ENCODE measurements around the gene SUMF1.

SUMF1 gene

DNA sequence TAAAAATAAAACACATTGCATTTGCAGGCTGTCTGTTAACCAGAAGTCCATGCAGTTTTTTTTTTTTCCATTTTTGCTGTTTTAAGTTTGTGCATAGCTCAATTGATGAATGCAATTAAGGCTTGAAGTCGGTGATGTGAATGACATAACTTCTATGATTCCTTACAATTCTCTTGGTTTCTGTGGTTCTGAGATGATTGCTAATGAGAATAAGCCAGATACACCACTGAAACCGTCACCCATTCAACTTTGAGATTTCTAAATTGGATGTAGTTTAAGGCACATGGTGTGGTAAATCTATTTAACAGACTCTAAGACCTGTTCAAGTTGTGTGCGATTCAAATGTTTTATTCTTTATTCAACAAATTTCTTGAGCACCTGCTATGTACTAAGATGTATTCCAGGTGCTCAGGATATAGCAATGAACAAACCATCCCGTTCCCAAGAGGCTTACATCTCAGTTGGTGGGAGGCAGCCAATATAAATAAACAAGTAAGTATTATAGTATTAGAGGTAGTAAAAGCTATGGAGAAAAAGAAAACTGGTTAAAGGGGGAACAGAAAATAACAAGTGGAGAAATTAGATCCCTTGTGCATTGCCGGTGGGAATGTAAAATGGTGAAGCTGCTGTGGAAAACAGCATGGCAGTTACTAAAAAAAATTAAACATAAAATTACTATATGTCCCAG is 30.1 kb upstream of the SUMF1 start:
- no peak for DNase-seq

DNA sequence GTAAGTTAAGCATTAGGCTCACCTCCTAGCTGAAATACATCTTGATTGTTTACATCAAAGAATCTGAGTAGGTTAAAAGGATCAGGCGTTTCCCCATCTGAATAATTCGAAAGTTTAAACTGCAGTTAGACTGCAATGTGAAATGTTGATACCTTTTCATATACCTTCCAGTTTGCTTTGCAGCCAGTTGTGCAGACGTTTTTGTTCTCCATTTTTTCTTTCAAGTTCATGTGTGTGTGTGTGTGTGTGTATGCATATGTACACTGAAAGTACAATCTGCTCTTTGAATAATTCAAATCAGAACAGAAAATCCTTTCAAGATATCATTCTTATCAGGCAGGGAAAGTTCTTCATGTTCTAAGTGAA is 29.0 kb upstream of the SUMF1 start:
- no peak for DNase-seq

DNA sequence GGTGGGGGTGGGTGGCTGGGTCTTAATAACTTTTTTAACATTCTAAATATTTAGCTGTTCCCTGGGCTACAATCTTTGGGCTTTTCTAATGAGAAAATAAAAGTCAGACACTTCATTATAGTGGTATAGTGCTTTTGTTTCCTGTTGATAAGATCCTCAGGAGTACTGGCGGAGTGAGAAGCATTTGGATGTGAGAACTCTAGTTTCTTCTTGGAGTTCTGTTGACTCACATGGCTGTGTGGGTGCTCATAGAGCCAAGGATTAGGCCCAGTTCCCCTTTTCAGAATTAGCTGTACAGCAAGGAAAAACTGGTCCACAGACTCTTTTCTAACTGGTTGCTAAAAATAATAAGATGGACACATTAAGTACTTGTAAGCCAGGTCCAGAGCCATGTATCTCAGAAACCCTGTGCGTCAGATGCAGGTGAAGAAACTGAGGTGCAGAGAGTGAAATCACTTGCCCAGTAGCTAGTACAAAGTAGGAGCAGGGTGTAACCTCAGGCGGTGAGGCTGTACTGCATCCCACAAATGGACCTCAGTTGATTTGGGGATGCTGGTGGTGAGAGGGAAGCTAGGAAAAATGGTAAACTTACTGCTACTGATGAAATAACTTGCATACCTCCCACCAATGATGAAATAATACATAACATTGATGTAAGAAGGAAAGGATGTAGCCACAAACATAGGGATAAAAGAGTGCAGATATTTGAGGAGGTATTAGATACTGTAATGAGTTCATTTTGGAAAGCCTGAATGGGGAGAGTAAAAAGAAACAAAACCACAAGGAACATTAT is 28.4 kb upstream of the SUMF1 start:
- no peak for DNase-seq

DNA sequence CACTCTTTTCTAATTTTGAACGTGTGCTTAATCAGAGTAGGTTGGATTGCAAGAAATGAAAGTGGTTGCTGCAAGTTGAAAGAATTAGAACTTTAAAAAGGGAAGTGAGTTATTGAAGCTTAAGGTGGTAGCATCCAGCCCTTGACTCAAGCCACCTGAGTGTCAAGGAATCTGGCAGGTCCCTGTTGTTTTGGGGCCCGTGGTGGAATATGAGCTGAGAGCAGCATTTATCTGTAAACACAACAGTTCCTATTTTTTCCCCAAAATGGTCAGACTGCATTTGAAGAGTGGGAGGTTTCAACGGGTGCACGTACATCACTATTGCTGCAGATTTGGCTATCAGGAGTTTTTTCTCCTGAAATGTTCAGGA is 27.8 kb upstream of the SUMF1 start:
- no peak for DNase-seq

DNA sequence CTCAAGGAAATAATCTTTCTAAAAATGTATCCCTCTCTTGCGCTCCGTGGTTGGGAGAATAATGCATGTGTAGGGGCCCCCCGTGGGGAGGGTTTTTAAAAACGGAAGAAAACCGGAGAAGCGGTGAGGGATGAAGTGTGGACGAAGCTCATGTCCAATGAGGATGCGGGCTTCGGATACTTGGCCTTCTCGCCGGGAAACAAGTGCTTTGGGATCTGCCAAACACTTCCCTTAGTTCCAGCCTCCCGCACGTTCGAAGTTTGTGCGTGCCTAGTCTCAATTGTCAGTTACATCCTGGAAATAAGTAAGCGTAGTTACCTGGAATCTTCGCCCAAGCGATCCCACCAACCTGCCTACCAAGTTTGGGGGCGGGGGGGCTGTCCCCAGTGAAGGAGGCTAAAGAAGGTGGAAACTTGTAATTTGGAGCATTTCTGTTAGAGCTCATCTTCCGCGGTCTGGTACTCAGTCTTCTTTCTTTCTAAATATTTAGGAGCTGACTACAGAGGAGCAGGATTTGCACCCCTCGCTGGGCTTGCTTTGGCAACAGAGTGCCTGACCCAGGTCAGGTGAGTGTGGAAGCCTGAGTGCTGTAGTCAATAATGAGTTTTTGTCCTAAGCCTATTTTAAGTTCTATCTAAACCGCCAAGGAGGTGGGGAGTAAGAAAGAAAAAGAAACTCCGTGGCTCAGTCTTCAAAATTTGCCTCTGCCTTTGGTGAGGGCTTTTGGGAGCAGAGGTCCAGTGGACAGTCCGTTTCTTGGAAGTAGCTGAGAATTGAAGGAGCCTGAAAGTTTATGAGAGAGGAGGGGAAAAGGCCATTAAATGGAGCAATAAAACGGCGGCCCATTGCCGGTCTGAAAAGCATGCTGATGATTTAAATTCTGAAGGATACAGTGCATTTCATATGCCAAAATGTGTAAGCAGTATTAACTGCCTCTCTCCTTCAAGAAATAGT is 27.1 kb upstream of the SUMF1 start:
- DNase-seq, result no peak

DNA sequence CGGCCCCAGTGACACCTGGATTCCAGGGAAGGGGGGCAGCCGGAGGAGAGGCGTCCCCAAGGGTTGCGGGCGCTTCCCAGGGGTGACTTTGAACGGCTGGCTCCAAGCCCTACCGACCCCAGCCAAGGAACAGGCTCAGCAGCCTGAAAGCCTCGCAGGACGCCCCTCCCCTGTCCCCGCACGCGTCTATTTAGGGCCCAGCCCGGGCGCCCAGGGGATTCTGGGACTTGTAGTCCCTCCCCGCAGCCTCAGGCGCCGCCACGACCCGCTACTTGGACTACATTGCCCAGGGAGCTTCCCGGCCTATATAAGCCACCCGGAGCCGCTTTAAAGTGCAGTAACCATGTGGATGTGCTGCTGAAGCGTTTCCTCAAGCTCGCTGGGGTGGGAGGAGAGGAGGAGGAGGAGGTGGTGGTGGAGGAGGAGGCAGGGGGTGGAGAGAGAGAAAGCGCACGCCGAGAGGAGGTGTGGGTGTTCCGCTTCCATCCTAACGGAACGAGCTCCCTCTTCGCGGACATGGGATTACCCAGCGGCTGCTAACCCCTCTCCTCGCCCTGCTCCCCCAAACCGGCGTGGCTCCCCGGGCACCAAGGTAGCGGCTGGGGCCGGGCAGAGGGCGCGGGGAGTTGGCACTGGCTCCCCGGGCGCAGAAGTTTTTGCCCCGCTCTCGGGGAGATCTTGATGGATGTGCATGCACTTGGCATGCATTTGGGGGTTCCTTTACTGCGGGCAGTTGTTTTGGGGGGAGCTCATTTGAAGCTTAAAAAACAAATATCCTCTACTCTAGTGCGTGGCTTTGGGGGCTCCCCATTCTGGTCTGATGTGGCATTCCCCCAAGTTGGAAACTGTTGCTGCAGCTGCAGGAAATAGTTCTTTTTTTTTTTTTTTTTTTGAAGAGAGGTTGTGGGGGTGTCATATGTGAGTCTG is 26.2 kb upstream of the SUMF1 start, which contains the start of gene ITPR1:
ITPR1 (plus strand) TSS at position 335 of the 927 bp plus-strand sequence. CDS start 23,144 bp downstream, outside the sequence.
- peak; percentile 98 for DNase-seq

DNA sequence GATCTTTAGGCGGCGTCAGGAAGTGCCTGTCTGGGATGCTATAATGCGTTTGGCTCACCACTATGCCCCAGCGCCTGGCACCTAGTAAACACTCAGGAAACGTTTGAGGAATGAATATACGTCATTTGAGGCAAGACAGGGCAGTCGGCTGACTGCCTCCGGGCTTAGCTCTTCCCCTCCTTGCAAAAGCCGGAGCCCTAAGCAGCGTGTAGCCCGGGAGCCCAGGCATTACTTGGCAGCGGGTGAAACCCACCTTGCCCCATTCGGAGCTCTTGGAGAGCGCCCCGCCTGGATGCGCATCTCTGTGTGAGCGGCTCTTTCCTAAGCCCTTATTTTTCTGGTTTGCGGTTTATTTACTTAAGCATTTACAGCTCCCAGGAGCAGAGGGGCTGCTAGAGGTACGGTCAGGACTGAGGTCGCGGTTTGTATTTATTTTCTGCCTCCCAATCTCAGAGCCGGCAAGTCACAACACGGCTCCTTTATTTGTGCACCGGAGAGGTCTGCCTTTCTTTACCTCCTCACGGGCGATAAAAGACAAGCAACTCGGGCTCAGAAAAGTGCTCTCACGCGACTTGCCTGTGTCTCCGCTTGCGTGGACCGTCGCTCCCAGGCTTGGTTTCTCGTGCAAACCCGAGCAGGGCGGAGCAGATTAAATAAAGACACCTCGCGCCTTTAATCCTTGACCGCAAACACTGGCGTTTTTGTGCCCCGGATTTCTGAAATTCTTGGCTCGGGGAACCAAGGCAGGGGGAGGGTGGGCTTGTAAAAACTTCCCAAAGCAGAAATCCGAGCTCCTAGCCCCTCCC is 25.3 kb upstream of the SUMF1 start:
- peak; percentile 49 for DNase-seq

DNA sequence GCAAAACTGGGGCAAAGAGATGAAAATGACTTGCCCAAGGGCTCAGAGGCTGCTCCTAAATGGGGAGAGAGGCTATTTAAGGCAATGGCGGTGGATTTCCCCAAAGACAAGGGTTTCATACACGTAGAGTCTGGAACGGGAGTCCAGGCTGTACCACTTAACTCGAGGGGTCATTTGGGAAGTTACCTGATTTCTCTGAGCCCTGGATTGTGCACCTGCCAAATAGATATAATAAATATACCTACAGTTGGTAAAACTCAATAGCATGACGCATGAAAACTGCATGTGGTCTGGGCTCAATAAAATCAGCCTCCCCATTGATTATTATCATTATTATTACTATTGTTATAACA is 24.8 kb upstream of the SUMF1 start:
- DNase-seq, result no peak

DNA sequence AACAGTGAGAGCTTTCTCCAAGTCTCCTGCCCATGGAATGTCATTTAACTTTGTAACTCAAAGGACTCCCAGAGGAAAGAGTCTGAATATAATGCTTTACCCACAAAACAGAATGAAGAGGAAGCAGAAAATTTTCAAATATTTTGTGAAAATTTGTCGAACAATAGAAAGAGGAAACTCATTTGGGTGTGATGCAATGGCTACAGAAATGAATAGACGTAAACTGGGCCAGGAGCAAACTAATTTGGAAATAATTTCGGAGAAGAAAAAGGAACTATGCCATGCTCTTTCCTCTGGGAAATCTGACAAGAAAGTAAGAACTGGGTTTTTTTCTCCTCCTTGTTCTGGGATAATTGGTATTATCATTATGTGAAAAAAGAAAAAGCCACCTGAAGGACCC is 11.2 kb upstream of the SUMF1 start:
- DNase-seq, result no peak

DNA sequence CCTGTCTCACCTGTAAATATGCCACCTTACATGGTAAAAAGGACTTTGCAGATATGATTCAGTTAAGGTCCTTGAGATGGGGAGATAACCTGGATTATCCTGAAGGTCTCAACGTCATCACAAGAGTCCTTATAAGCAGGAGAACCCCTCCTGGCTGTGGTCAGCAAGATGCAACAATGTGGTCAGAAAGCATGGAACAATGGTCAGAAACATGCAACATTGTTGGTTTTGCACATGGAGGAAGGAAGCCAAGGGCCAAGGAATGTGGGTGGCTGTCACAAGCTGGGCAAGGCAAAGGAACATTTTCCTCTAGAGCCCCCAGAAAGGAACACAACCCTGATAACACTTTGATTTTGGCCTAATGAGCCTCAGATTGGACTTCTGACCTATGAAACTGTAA is 9.4 kb upstream of the SUMF1 start:
- no peak for DNase-seq

DNA sequence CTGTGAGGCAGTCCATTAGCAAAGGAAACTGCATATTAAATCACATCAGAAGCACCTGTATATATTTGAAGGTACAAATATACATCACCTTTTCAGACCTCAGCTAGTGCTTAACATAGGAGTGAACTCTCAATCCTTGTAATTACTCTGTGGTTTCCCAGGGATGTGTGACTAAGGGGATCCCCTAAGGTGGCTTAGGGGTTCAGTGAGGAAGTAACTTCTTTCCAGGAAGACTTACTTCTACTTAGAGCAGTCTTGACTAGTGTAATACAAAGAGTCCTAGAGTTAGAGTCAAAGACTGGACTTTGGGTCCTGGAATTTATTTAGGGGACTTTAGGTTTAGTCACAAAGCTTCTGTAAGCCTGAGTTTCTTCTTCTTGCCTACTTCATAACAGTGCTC is 8.7 kb upstream of the SUMF1 start:
- no peak for DNase-seq

DNA sequence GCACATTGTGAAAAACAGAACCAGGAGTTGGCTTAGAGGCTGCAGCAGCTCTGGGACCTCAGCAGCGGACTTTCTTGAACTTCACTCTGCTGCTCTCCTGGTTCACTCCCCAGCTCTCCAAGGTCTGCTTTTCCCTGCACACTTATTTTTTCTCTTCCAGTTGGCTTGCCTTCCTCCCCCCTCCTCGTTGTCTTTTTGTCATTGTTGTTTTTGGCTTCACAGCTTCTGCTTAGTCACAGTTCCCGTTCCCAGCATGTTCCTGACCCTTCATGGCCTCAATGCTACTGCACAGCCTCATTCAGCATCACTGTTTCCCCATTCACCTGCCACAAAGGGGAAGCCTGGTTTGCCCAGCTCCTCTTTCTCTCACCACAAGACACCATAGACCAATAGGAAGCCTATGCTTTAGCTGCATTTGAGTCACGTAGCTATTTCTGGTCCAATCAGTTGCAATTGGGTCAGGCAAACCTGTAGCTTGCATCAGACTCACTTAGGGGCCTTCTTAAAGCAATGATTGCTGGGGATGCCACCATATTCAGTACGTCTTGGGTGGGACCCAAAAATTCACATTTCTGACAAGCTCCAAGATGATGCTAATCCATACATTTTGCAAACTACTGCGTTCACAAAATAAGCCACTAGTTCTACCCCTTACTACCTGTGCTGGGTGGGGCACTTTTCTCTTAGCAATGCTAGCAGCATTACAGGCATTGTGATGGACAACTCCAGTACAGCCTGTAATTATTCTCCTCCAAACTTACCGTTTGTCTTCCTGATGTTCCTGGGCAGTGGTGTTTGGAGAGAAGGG is 7.8 kb upstream of the SUMF1 start:
- DNase-seq, result no peak

DNA sequence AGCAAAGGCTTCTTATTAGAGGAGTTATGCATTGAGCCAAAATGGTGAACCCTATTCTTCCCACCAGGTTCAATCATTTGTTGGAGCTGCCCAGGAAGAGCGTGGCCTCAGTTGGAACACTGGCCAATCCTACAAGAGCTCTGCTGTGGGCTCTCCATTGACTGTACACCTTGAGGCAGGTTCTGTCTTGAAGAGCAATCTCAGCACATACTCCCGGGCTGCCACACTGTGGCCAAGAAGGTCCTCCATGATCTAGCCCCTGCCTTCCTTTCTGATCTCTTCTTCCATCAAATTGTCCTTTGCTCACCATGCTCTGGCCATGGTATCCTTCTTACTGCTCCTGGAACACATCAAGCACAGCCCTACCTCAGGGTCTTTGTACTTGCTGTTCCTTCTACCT is 5.7 kb upstream of the SUMF1 start:
- DNase-seq, result no peak

DNA sequence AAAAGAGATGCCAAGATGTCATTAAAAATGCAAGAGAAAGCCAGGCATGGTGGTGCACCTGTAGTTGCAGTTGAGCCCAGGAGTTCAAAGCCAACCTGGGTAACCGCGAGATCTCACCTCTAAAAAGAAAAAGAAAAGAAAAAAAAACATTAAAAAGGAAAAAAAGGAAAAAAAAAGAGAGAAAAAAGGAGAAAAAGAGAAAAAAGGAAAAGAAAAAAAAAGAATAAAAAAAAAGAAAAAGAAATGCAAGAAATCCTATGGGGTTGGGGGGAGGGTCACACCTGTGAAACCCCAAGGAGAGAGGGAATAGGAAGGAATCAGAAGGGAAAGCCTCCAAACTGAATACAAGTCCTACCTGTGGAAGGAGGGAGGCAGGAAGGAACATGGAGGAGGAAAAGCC is 5.2 kb upstream of the SUMF1 start:
- no peak for DNase-seq

DNA sequence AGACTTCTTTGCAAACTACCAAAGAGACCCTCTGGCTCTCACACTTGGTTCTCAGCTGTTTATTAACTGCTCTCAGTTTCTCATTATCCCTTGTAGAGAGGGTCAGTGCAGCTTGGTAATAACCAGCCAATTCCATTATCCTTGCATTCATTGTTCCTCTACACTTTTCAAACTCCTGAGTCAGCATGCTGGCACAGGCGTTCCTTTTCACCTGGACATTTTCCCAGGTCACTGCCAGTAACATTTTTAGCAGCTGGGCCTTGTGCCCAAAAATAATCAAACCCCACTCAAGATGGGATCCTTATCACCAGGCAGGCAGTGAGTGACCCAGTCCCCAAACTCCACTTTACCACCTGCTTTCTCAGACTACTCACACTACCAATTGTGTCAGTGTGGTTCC is 4.8 kb upstream of the SUMF1 start:
- DNase-seq, result no peak

DNA sequence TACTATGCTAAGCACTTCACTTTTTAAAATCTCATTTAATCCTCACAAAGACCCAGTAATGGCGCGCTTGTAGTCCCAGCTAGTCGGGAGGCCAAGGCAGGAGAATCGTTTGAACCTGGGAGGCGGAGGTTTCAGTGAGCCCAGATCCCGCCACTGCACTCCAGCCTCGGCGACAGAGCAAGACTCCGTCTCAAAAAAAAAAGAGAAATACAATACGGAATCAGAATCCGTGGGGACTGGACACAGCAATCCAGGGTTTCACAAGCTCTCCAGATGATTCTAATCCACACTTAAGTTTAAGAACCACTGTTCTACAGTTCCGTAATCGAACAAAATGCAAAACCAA is 426 bp upstream of the SUMF1 start:
- DNase-seq, result no peak

DNA sequence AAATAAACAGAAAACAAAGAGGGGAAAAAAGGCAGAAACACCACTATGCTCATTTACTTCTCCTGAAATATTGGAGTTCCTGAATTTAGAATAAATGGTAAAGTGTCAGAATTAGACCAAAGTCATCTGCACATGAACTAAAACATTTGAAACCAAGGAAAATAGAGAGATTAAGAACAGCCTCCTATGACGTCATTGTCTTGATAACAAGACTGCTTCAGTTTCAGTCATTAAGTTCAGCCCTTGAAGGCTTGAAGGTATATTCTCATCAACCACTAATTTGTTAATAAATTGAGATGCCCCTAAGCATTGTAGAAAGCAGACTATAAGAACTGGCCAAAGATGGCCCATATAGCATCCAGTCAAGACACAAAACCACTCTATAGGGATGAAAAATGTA is 2.5 kb downstream of the SUMF1 start:
- DNase-seq, result no peak

DNA sequence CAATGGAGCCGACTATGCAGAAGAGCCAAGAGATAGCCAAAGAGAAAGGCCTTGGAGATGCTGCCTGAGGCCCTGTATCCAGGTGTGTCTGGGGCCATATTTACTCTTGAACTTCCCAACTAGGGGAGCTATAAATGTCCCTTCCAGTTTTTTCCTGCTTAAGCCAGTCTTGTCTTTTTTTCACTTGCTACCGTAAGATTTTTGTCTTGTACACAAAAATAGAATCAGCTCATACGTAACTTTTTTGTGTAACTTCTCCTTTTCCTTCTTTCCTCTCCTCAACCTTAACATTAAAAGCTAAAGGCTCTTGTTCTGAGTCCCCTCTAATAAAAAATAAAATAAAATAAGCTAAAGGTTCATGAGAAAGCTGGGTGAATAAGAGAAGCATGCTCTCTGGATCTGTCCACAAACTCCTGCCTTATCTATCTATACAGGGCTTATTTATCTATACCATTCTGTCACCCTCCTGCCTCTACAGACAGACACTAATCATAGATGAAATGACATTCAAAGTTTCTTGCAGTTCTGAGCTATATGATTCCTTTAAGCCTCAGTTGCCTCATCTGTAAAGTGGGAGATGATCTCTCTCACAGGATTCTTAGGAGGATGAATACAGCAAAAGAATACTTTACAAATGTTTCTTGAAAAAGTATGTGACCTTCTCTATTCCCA is 4.6 kb downstream of the SUMF1 start:
- DNase-seq, result no peak

DNA sequence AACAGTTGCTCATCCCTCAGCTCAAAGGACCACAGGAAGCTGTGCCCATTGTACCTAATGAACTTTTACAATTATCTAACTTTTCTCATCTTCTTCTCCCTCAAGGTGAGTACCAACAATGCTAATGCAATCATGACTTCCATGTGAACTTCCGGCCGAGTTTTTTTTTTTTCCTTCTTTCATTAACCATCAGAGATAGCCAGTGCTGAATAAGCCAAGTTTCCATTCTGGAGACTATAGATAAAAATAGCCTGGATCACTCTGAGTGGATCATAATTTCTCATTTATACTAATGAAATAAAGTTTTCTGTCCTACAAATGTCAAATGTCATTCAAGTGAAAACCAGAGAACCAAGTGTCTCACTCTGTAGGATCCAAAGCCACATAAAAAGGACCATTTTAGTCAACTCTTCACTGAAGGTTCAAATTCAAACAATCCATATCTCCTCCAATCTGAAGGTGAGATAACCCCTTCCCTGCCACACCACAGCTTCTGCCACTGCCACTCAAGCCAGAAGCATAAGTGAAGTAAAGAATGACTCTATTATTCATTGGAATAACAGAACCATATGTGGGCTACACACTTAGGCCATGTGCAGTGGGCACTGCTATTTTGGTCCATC is 5.5 kb downstream of the SUMF1 start:
- no peak for DNase-seq

DNA sequence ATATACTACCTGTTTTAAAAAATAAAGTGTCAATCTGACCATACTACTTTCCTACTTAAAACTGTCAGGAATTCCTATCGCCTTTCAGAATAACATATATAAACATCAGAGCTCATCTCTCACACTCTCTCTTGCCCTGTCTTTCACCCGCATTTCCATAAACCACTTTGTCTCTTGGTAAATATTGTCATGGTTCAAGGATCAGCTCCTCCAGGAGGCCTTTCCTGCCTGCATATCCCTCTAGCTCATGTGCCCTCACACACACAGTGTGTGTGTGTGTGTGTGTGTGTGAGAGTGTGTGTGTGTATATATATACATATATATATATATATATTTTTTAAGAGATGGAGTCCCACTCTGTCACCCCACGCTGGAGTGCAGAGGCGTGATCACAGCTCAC is 6.7 kb downstream of the SUMF1 start:
- DNase-seq, result no peak
